Mammary epithelial cell (primary cell): ENCODE results near the gene SLC39A9.

ENCODE experiments used
- CTCF ChIP-seq, 2 donors: IDR thresholded peaks in 1 of 2; conservative IDR thresholded peaks in 1 of 2; 2 replicates each; pipeline ENCODE4 v1.5.1; 2011 to 2012; ENCODE audit warnings: inconsistent platforms in 2 of 2, low read length in 2 of 2, mild to moderate bottlenecking in 2 of 2, control low read depth in 1 of 2, low read depth in 1 of 2; ENCODE audit not compliant: insufficient read depth in 1 of 2; ENCODE audit errors: extremely low read depth in 1 of 2
- EZH2 ChIP-seq: IDR thresholded peaks from 2 replicates; pipeline ENCODE4 v1.6.1; 2012; ENCODE audit warnings: low read length, inconsistent platforms, borderline replicate concordance

GRCh38 chr14:69387311-69387710 is 11.2 kb upstream of the SLC39A9 start:
- TF ChIP-seq CTCF (conservative IDR thresholded peaks at IDR 0.05 in 1 of 2, IDR thresholded peaks at IDR 0.05 in 1 of 2; ENCODE audit: extremely low read depth in 1 of 2, insufficient read depth in 1 of 2, low read depth in 1 of 2, low read length in 2 of 2) (no peak), EZH2 (no peak)
